HG03432 (cell line): ENCODE data around the gene GLI2.

Source experiments
- ATAC-seq: cut with Tn5 transposase; IDR thresholded peaks from one replicate; pipeline ENCODE4 v1.9.1; 2021; ENCODE audit warnings: mild to moderate bottlenecking, moderate library complexity; ENCODE audit not compliant: unreplicated experiment

Gene GLI2

GRCh38 chr2:120736624-120737339 lies 1.1 kb downstream of the GLI2 start:
- ATAC-seq: no peak

GRCh38 chr2:120737340-120738101 lies 1.9 kb downstream of the GLI2 start:
- no peak for ATAC-seq

DNA sequence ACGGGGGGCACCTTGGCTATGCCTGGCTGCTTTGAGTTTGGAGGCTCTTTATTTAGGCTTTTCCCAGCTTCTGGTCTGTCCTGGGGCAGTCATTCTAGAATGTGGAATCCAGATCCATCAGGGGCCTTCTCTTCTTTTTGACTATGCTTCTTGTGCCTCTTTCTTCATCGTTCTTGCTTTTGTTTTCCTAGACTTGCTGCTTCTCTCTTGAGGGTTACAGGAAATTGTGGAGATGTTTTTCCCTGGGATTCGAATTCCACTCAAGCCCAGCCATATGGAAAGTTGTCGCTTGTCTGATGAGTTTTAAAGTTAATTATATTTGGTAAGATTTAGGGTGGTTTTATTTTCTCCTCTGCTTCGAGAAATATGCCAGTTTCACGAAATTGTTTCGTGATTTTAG lies 2.4 kb downstream of the GLI2 start:
- ATAC-seq: no peak

- ATAC-seq: no peak
Observed at GRCh38 chr2:120738786-120739437, 3.2 kb downstream of the GLI2 start.

GRCh38 chr2:120739438-120740090 lies 3.9 kb downstream of the GLI2 start:
- no peak for ATAC-seq

- ATAC-seq: no peak
Observed at GRCh38 chr2:120740375-120740764, 4.7 kb downstream of the GLI2 start.

GRCh38 chr2:120740765-120741524 lies 5.3 kb downstream of the GLI2 start:
- ATAC-seq: no peak

- ATAC-seq: no peak
Observed at GRCh38 chr2:120741571-120742561, 6.2 kb downstream of the GLI2 start.

- ATAC-seq: no peak
Observed at GRCh38 chr2:120743657-120744056, 8.0 kb downstream of the GLI2 start.

DNA sequence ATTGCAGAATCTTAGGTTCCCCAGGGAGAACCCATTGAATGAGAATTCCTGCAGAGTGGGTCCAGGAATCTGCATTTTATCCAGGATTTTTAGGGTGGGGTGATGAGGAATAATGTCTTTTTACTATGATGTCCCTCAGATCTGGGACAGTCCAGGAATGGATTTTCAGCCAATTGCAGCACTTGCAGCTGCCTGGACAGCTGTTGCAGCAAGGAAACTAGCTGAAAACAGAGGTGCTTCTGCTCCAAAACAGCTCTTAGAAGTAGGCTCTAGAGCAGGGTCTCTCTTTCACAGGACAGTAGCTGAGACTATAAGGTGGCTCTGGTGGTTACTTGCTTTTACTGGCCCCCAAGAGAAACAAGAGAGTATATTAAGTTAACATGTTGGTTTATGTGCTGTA lies 9.1 kb downstream of the GLI2 start:
- ATAC-seq: no peak

DNA sequence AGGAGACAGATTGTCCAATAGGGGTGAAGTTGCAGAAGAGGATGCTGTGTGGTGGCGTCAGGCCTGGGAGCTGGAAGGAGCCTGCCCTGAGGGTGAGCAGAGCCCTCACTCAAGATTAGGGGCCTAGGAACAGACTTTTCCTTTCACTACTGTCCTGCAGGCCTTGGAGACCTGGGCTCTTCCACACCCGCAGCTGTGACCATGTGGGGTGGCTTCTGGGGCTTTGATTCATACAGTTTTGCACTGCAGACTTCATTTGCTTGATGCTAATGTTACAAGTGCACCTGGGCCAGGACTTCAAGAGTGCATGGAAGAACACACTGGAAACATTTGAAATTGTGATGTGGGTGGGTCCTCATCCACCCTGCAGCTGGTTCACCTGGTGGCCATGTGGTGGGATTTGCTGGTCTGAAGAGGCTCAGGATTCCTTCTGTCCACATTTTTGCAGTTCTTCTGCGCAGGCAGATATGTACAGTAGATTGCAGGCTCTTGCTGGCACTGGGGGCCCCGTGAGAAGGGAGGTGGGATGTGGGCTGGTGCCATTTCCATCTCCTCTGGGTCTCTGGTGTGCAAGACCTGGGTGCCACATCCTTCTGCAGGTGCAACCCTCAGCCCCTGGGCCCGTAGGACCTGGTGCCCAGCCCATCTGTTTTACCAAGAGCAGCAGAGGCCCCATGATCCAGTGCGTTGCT lies 9.9 kb downstream of the GLI2 start:
- no peak for ATAC-seq

DNA sequence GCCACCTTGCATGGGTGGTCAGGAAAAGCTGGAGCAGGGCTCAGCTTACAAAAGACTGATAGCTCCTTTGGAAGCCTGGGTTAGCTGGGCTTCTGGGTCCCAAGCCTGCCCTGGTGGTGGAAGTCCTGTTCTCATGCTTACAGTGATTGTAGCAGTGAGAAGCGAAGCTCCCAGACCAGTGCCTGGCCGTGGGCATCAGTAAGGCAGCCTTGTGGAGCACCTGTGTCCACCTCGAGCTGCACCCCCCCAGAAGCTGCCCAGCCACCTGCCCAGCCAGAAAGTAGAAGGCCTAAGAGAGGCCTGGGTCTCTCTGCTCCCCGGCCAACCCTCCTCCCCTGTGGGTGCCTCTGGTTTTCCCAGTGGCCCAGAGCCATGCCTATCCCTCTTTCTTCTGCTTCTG lies 10.5 kb downstream of the GLI2 start:
- no peak for ATAC-seq

GRCh38 chr2:120747281-120747680 lies 11.6 kb downstream of the GLI2 start:
- no peak for ATAC-seq

- ATAC-seq: no peak
Observed at GRCh38 chr2:120747706-120748105, 12.0 kb downstream of the GLI2 start.

- no peak for ATAC-seq
Observed at GRCh38 chr2:120748310-120748709, 12.6 kb downstream of the GLI2 start.

GRCh38 chr2:120748741-120749140 lies 13.1 kb downstream of the GLI2 start:
- no peak for ATAC-seq

DNA sequence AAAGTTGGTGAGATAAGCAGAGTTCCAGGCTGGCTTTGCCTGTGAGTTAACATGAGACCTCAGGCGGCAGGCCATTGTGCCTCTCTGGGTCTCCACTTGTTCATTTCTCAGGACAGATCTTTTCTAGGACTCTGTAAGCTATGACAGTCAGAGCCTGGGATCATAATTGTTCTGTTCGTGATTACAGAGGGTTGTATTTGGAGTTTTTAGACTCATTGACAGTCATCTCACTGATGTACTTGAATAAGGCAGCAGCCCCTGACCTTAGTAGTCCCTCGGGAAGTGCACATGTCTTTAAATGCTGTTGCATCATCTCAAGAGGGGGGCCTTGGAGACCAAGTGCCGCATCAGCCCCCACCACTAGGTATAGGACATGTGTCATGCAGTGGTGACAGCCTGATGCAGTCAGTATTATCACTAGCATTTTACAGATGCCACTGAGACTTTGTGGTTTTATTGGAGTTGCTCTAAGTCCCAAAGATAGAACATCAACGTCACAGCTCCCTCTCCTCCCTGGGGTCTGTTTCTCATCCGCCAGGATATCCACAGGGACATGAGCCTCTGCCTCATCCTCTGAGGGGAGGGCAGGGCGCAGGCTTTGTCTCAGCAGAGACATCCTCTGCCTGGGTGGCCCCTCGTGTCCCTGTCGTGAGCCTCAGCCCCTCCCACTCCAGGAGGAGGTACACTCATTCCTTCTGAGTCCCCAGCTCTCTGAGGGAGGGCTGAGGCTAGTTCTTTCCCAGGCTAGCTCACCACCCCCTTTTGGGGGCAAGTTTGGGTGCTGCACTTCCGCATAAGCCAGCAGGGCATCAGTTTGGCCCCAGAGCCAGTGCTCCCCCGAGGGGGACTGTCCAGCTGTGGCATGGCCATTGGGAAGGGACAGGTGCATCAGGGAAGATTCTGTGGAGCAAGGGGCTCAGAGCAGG lies 14.1 kb downstream of the GLI2 start:
- ATAC-seq: no peak
